ENCODE data around the gene SART3.

DNA sequence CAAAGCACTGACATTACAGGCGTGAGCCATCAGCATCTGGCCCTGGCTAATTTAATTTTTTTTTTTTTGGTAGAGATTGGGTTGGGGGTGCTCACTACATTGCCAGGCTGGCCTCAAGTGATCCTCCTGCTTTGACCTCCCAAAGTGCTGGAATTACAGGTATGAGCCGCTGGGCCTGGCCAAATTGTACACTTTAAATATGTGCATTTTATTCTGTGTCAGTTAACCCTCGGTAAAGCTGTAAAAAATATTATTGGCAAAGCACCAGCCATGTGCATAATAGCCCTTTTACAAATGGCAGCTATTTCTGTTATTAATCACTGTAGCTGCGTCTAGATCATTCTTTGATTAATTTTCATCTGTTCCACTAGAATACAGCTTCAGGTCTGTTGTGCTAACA lies 24.9 kb upstream of the SART3 start:
- TF ChIP-seq EP300 (IDR thresholded peaks at IDR 0.05; ENCODE audit: borderline replicate concordance in 1 of 2, low read depth in 2 of 2, low read length in 2 of 2) (no peak), GABPA (IDR thresholded peaks at IDR 0.05; ENCODE audit: borderline replicate concordance, insufficient read depth, low read length) (no peak), RAD21 (IDR thresholded peaks at IDR 0.05 in 1 of 2, conservative IDR thresholded peaks at IDR 0.05 in 1 of 2; ENCODE audit: low read depth in 2 of 2, low read length in 2 of 2) (no peak)

Measured in H1 (cell line).